Lung microvascular endothelial cell (primary cell): Measurements from ENCODE around the gene GGTLC2. TPM values are rescaled to one million over a fixed set of nuclear protein-coding genes. Genes with fewer than 3 reads are reported as not detected.
A peak's percentile ranks its signal among the peaks of the same experiment; 100 is the strongest.

Source experiments
- DNase-seq, 2 donors: peaks; one replicate each; pipeline versions ENCODE4 v3.0.0 to v3.0.0-alpha.2; 2010; ENCODE audit warnings: low read depth in 2 of 2
- total RNA-seq: library from RNA; depleted of rRNA; stranded (reverse); fragments of >200 nt; gene quantifications from 2 replicates; pipeline ENCODE4 v1.2.1, GENCODE V29; 2014

GGTLC2 gene
- total RNA-seq, 1 donor from 2014 or later = not detected

DNA sequence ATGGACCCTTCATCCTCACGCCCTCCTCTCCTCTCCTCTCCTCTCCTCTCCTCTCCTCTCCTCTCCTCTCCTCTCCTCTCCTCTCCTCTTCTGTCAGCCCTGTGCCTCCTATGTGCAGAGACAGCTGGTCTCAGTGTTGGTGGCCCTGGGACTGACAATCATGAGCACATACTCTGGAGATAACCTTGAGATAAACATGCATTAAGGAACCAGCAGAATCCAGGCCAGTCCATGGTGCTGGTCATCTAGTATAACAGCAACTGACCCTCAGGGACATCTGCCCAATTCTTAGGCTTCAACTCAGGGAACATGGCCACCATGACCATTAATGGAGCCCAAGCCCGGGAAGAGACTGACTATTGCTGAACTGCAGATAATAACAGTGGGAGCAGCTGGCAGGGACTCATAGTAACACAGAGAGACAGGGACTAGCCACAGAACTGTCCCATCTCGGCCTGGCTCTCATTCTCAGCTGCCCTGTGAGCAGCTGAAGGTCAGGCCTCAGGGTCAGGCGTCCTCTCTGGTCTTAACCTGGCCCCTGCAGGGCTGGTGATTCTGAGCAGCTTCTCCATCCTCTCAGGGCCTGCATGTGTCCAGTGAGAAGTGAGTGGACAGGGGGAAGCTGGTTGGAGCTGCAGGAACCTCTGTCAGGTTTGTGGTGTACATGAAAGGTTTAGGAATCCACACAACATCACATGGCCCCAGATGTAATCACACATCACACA is 45.4 kb downstream of the GGTLC2 start:
- DNase-seq = no peak

DNA sequence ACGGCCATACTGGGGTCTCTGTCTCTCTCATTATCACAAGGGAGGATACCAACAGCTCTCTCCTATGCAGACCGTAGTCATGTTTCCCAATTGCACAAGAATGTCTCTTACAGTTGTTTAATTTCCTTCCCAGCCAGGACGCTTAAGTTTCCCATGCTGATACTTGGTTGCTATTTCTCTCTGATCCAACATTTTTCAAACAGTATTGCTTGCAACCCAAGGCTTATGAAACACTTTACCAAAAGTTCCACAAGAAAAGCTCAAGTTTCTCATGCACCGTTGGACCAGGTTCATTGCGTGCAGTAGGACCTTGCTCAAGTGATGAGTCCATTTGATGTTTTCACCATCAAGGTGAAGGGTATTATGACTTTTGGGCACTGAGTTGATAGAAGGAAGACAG is 46.6 kb downstream of the GGTLC2 start:
- no peak for DNase-seq

DNA sequence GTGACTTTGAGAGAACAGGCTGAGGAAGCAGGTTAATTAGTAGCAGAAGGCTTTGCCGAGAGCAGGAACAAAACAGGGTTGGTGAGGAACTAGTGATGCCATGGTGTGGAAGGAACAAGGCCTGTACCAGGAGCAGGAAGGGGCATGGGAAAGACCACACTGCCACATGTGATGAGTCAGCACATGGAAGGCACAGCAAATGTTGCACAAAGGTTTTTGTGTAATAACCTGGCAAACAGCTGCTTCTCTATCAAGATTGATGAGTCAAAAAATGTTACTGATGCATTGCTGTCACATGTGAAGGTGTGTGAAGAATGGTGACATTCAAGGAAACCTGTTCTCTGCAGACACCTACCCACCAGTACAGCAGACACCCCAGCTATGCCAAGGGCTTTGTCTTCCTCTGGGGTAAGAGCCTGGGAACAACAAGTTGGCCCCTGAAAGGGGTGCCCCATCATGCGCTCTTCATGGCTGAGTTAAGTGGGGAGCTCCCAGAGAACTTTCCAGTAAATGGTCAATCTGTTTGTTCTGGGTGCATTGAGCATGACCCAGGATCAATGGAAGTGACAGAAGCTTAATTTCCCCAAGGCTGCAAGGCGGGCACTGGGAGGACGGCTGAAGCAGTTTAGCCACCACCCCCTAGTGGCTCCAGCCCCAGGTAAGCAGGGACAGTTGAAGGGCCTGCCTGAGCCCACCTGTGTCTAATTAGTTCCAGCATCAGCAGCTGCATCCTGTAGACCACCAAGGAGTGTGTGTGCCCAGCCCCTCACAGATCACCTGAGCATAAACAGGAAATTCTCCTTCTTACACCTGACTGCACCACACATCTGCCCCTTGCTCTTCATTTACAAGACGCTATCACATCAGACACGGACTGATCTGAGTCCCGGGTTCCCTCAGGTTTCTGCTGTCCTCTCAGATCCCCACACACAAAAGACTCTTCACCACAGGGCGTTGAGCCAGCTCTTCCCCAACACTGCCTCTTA is 47.6 kb downstream of the GGTLC2 start:
- DNase-seq = no peak

GRCh38 chr22:22692707-22693530 is 48.5 kb downstream of the GGTLC2 start:
- DNase-seq = peak; percentile 53 to 61

DNA sequence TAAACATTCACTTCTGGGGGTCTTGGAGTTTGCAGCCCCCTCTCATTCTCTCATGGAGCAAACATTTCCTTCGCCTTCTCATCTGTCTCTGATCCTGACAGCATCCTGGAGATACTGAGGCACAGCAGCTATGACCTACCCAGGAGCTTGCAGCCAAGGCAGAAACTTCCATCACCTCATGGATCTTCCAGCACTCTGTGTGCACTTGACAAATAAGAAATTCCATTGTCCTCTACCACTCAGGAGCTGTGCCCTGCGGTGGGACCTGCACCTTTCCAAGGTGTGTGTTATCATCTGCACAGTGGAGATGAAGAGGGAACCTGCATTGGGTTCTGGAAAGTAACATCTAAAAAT is 49.1 kb downstream of the GGTLC2 start:
- no peak for DNase-seq

DNA sequence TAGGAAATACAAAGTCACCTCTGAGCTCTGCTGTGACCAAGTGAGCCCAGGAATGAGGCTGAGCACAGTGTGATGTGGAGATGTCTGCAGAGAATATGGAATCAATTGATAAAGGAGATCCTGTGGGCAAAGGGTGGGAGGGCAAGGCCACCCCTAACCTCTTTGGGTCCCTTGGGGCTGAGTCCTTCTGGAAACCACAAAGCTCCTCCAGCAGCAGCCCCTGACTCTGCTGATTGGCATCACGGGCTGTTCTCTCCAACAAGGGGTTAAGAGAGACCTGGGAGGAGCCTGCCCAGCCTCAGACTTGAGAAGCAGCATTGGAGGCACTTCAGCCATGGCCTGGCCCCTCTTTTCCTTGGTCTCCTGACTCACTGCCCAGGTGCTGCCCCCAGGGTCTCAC is 49.7 kb downstream of the GGTLC2 start:
- DNase-seq = no peak

- no peak for DNase-seq
Measured at GRCh38 chr22:22696104-22696503, 51.7 kb downstream of the GGTLC2 start.

Other genes starting within 250 kb of the GGTLC2 start
- 0.20 and 0.22 TPM in 2 replicates for gene ZNF280B, start 135.9 kb upstream of the GGTLC2 start, total RNA-seq
- gene ZNF280A, start 124.3 kb upstream of the GGTLC2 start, total RNA-seq = not detected in 2 replicates
- gene PRAME, start 85.3 kb upstream of the GGTLC2 start, total RNA-seq = not detected in 2 replicates
- not detected in 2 replicates for gene IGLL5, start 243.2 kb downstream of the GGTLC2 start, total RNA-seq